DND-41 (cell line): ENCODE results near the gene ASXL2.

Experiments
- CTCF ChIP-seq: IDR thresholded peaks from 2 replicates; pipeline ENCODE4 v1.5.1; 2012; ENCODE audit warnings: borderline replicate concordance, low read length, moderate library complexity, mild to moderate bottlenecking; ENCODE audit not compliant: poor library complexity, severe bottlenecking; ENCODE audit errors: extremely low read depth
- EZH2 ChIP-seq: IDR thresholded peaks from 3 replicates; pipeline ENCODE4 v1.6.1; 2012; ENCODE audit warnings: borderline replicate concordance, low read depth, mild to moderate bottlenecking, moderate library complexity, low read length, inconsistent platforms; ENCODE audit not compliant: severe bottlenecking

GRCh38 chr2:25805987-25806386 lies 72.3 kb downstream of the ASXL2 start:
- TF ChIP-seq CTCF (no peak), EZH2 (no peak)
